Stimulated activated CD8-positive, alpha-beta memory T cell treated with anti-CD3 and anti-CD28 coated beads, Interleukin-4, amount 100 ng/mL, for 1 hour (primary cell): ENCODE data around the gene DTX3.
"Not testable (repeated sequence)": the region's sequence is repeated elsewhere in the genome, so short reads cannot be mapped to it uniquely, and the experiment has no call there.

Experiments used
- DNase-seq, 2 donors: peaks; one replicate each; pipeline ENCODE4 v3.0.0-alpha.2; 2020; ENCODE audit warnings: low read depth in 2 of 2, low spot score in 1 of 2

Gene DTX3

DNA sequence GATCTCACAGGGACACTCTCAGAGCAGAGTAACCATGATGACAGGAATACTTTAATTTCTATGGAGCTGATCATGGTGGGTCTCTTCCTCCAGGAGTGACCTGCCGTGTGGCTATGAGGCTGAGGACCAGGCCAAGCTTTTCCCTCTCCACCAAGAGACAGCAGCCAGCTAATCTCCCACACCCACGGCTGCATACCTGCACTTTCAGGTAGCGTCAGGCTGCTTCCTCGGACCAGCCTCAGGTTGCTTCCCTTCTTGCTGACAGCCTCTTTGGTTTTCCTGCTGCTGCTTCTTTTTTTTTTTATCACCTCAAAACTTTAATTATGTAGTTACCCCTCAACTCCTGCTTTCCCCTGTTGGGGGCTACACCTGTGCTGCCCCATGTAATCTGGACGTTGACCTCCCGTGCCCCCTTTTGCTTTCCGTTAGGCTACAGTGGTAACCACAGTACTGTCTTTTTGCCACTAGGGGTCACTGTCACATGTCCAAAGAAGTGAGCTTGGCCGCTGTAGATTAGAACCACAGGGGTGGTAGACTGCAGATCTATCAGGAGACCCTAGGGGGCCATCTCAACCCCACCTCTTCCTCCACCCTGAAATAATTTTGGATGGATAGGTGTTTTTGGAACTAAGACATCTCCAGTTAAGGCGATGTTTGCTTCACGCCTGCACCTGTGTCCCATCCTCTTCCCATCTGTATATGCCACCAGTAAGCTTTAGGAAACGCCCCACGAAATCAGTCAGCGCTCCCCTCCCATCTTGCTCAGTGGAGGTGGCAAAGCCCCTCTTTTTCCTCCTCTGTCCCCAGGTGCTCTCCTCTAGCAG, 21.4 kb upstream of the DTX3 start:
- DNase-seq: peak in 1 of 2 donors; percentile 47

DNA sequence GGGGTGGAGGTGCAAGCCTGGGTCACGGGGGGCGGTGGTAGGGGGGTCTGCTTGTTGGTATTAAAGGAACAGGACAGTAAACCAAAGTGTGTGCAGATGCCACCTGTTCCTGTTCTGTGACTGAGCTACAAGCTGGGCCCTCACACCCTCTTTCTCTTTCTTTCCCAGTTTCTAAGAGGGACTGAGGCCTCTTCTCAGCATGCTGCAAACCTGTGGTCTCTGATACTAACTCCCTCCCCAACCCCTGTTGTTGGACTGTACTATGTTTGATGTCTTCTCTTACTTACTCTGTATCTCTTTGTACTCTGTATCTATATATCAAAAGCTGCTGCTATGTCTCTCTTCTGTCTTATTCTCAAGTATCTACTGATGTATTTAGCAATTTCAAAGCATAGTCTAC, 20.6 kb upstream of the DTX3 start:
- no peak for DNase-seq

DNA sequence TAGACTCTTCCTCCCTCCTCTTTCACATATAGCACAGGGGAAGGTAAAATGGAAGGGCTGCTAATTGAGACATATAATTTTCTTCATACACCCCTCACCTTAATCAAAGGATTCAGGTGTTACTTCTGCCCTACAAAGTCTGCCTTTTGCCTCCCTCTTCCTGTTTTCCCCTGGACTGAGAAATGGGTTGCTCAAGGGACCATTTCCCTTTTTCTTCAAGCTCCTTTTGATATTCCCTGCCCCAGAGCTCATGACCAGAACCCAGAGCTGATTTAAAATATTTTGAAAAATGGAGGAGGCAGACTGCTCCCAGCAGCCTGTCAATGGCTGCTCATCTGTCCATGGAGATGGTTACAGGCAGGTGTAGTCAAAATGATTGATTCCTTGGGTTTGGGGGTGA, 19.9 kb upstream of the DTX3 start:
- no peak for DNase-seq

DNA sequence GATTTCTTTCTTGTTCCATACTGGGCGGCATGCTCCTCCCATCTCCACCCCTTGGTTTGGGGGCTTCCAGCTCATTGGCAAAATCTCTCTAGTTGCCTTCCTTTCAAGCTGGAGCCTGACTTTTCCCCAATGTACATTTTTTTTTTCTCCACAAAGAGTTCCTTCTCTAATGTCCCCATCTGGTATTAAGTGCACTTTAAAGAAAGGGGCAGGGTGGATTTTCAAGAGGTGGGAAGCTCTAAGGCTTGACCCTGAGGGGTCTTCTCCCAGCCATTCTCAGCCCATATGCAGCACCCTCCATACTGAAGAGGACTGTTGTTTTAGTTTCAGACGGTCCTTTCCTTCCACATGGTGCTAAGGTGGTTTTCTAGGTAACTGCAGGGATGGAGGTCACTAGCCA, 19.5 kb upstream of the DTX3 start:
- DNase-seq: no peak

DNA sequence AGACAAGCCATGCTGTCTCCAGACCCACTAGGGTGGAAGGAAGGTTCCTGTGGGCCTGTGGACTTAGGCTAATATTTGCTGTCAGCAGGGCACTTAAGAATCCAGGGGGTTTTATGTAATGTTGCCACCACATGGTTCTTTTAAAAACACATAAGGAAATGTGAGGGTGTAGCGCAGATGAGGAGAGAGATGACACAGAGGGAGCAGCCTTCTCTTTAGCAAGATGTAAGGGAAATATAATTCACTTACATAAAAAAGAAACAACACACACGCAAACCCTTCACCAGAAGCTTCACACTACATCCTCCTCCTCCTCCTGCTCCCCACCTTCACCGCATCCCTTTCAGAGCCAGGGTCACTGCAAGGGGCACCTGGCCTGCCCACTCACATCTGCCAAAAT, 18.5 kb upstream of the DTX3 start:
- DNase-seq: no peak

DNA sequence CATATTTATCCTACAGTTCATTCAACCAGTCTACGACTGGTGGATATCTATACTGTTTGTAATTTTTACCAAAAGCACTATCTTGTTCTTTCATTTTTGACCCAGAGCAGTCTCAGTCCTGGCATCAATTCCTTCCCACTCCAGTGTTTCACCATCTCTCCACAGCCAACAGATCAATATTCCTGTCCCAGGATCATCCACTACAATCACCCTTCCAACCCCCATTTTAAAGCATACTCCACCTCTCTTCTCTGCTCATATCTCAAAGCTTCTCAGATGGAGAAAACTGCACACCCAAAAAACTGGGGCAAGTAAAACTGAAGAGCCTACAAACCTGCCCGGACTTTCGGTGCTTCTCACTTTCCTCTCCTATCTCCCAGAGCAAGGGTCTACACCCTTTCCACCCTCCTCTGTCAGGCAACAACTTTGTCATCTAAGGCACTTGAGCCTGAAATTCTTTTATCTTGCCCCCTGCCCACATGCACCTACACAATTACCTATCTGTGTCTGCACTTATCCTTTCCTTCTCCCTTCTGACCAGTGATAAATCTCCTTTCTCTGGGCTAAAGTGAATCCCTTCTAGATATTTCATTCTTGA, 17.7 kb upstream of the DTX3 start:
- no peak for DNase-seq

DNA sequence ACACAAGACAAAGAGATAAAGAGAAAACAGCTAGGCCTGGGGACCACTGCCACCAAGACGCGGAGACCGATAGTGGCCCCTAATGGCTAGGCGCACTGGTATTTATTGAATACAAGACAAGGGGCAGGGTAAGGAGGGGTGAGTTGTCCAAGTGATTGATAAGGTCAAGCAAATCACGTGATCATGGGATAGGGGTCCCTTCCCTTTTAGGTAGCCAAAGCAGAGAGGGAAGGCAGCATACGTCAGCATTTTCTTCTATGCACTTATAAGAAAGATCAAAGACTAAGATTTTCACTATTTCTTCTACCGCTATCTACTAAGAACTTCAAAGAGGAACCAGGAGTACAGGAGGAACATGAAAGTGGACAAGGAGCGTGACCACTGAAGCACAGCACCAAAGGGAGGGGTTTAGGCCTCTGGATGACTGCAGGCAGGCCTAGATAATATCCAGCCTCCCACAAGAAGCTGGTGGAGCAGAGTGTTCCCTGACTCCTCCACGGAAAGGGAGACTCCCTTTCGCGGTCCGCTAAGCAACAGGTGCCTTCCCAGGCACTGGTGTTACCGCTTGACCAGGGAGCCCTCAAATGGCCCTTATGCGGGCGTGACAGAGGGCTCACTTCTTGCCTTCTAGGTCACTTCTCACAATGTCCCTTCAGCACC, 15.5 kb upstream of the DTX3 start:
- DNase-seq: not testable (repeated sequence)

DNA sequence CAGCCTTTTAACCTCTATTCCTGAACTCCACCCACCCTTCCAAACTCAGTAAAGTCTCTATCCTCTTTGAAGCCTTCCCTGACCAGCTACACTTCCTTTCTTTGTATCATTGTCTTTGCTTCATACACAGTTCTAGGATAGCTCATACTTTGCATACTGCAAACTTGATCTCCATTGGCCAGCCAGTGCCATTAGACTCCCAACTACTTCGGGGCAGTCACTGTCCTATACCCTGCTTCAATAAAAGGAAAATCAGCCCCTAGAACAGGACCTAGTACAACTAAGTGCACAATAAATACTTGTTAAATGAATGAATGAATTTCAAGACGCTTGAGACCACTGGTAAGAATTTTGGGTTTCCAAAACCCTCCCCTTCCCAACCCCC, 14.2 kb upstream of the DTX3 start:
- no peak for DNase-seq

DNA sequence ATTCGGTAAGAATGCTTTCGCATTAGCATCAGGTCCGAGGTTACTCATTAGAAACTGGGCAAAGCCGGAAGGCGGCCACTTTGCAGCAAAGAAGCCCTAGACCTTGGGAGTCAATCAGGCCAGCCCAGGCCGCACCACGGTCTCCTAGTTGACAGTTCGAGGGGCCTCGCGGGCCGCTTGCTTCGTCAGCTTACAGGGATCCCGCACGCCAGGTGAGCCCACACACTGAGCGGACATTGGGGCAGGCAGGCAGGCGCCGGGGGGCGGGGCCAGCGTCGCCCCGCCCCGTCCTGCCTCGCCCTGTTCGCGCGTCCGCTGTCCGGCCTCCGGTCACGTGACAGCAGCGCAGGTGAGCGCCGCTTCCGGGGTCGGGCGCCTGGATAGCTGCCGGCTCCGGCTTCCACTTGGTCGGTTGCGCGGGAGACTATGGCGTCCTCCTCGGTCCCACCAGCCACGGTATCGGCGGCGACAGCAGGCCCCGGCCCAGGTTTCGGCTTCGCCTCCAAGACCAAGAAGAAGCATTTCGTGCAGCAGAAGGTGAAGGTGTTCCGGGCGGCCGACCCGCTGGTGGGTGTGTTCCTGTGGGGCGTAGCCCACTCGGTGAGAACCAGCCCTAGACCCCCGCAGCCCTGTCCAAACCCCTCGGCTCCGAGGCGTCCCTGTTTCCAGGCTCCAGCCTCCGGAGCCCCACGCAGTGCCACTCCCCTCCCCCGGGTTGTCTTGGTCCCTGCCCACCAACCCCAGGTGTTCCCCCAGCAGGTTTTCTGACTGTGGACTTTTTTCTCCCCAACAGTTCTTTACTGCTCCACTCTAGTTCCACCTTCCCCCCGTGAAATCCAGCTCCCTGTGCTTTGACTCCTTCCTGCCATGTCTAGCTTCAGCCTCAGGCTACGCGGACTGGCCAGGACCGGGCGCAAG, 13.5 kb upstream of the DTX3 start, which contains the start of gene PIP4K2C:
Gene PIP4K2C (plus strand): TSS at position 329 of the 918 bp plus-strand sequence. CDS start 98 bp downstream, at position 427.
- peak; percentile 34 to 62 for DNase-seq

DNA sequence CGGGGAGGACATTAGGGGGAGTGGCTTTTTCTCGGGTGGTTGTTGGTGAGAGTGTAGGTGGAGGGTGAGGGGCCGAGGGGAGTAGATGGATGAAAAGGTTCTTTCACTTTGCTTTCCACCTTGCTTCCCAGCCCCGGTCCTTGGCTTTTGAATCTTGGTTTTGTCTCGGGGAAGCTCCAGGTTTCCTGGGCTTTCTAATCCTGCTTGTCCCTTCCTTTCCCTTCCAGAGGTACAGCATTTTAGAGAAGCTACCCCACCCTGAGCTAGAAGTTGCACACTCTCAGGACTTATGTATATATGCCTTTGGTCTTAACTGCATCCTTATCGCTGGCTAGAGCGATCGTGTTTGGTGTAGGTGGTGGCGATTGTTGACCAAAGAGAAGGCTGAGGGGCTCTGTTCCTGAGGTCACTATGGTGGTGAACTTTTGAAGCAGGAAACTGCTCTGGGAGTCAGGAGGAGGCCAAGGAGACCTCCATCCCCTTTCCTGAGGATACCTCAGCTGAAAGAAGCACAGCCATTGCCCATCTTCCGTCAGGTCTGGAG, 12.8 kb upstream of the DTX3 start:
- no peak for DNase-seq

DNA sequence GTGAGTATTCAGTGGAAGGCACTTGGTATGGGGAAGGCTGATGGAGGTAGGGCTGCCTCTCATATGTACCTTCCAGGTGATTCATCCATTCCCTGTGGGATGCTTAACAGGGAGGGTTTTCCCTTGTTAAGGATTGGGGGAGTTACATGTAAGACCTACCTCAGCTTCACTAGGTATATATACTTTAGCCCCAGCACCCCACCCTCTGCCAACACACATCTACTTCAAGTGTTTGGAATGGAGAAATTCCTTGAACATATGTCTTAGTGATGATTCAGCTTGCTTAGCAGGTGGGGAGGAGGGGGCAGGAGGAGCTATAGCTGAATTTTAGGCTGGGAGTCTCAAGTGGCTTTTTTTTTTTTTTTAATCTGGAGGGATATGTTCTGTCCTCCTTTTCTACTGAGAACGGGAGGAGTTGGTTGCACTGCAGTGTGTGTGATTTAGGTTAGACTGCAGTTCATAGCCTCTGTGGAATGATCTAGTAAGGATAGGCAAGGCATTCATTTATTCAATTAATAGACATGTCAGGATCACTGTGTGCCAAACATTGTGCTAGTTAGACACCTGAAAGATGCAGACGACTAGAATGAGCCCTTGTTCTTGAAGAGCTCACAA, 12.0 kb upstream of the DTX3 start:
- no peak for DNase-seq

DNA sequence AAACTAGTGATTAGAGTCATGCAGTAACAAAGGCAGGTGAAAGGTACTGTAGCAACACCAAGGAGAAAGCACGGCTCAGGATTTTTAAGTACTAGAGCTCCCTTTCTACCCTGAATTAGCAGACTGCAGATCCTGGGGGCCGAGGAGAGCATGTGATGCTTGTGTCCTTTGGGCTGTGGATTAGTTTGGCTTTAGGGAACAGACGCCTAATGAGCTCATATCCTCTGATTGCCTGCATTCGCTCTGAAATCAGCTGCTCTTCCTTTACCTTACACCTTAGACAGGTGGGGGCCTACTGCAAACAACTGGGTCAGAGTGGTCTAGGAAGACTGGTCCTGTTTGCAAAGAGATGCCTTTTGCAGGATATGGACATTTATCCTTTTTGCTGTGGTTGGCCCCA, 11.4 kb upstream of the DTX3 start:
- no peak for DNase-seq

DNA sequence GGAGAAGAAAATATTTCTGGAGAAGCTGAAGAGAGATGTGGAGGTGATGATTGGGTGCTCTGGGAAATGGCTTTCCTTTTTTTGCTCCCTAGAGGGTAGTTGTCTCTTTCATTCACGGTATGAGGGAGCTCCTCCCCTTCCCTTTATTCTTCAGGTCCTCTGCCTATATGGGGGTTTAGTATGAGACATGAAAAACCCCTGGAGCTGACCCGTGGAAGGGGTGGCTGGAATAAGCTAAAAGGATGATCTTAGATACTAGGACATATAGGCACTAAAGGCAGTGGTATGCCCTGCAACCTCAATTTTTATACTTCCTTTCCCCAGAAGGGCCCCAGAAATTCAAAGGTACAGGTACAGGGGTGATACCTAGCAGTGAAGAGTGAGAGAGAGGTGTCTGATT, 4.2 kb upstream of the DTX3 start:
- DNase-seq: no peak

DNA sequence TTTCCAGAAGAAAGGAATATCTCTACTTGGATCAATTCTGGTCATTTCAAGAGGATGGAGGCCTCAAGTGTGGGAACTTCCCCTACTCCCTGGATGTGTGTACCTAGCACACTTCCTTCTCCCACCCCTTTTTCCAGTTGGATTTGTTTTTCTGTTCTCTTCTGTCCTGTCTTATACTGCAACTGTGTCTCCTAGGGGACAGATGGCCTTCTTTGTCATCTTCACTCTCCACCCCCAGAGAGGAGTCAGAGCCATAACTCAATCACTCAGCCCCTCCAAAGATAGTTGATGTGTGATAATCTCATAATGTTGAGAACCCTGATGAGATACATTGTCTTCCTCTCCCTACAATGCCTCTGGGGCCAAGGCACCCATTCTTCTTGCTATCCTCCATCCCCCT, 2.1 kb upstream of the DTX3 start:
- DNase-seq: no peak

DNA sequence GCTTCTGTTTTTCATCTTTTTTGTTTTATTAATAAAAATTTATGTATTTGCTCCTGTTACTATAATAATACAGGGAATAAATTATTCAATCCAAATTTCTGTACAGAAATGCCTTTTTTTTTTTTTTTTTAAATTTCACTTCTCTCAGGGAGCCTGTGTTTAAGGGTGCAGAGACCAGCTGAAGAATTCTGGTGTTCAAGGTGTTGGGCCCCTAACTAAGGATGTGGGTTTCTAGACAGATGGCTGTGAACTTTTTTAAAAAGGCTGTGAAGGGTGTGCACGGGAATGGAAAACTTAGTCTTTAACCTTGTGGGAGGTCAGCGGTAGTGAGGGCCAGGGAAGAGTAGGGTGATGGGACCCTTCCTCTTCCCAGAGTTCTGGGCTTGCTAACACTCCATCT, 1.3 kb upstream of the DTX3 start:
- DNase-seq: no peak

DNA sequence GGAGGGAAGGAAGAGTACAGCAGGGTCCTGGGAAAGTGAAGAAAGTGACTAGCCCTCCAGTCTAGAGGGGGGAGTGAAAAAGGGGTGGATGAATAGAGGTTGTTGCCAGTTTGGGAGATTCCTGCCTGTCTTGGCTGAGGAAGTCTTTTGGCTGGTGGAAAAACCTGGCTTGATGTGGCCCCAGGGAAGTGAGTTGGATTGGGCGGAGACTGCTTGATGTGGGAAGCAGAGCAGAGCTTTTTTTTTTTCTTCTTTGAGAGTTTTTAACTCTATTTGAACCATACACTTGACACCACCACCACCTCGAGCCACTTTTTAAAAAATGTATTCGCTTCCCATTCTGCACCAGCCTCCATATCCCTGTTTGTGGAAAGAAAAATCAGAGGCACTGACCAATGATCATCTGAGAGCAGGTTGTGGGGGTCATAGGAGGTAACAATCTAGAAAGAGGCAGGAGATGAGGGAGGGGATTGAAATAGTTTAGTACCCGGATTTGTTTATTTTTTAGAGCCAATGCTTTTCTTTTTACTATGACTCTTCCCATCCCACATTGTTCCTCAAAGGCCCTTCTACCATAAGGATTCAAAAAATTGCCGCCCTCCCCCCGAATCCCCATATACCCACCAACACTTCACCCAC, 690 bp upstream of the DTX3 start:
- DNase-seq: no peak

DNA sequence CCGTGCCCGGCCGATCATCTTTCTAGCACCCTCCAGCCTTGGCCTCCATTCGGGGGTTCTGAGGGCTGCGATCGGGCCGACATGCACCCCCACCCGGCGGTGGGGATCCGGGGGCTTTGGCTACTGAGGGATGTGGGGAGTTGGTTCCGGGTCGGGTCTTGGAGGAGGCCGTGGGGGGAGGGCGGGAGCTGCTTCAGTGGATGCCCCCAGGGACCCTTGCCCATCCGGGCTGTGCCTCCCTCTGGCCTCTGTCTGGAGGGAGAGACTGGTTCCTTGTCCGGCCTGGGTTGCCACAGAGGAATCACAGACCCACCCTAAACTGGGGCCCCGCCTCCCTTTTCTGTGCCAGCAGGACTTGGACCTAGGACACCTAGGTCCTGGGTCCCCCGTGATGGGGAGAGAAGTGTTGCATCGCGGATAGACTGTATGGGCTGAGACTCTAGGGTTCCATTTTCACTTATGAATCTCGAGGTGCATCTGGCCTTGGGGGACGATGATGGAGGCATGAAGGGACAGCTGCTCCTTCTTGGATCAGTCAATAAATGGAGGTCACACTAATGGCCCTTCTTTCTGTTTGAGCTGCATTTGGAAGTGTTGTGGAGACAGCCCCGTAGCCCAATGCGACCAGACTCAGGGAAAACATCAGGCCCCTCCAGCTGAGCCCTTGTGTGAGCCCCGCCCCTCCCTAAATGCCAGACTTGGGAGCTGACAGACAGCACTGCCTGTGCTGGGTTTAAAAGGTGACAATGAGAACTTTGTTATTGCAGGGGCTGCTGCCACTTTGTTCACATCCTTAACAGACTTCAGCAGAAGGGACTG, 577 bp downstream of the DTX3 start:
- no peak for DNase-seq

DNA sequence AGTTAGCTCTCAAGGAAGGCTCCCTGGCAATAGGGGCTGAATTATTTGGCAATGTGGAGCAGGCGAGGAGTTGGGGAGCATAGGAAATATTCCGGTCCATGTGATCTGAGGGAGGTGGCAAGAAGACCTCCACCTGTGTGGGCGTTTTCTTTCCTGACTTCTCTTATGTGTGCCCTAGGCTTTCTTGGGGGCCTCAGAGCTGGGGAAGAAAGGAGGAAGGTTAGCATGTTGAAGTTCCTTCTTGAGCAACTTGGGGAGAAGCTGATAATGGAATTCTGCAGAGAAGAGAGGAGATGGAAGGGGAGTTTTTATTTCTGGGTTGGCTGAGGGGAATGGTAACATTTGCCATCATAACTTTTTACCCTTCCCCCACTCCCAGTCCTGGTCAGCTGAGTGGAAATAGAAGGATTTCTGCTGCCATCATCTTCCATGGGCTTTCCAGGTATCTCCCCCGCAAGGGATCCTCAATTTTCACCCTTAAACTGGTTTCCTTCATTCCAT, 1.2 kb downstream of the DTX3 start:
- no peak for DNase-seq

DNA sequence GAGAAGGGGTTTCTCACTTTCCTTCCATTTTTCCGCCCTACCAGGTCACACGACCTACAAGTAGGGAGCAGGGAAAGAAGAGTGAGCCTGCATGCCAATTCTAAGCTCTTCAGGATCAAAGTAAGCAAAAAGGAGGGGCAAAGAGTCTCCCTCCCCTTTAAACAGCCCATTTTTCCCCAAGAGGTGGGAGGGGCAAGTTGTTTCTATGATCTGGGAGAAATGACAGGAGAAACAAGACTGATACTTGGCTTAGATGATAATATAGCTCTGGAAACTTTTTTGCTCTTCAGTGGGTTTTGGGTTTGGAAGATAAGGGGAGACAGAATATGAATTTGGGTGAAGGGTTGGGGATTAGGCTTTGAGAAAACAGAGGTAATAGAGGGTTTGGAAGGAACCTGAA, 1.8 kb downstream of the DTX3 start:
- DNase-seq: no peak
